Mesenchymal stem cell (in vitro differentiated cells and primary cell): ENCODE measurements around the gene SPINT2.
"Not testable (repeated sequence)": the region's sequence is repeated elsewhere in the genome, so short reads cannot be mapped to it uniquely, and the experiment has no call there.

Source experiments
- DNase-seq: peaks from one replicate; pipeline ENCODE4 v3.0.0-alpha.2; 2013
- H2AFZ ChIP-seq: one replicate; pipeline ENCODE4 v1.6.1; 2013; ENCODE audit warnings: low read depth, mild to moderate bottlenecking, control low read depth, inconsistent platforms, low read length, moderate library complexity
- H2AK5ac ChIP-seq: 2 replicates; pipeline ENCODE4 v1.6.1; 2013; ENCODE audit warnings: low read length, moderate library complexity, mild to moderate bottlenecking, inconsistent platforms; ENCODE audit not compliant: severe bottlenecking
- H2BK120ac ChIP-seq: one replicate; pipeline ENCODE4 v1.6.1; 2013; ENCODE audit warnings: low read depth, mild to moderate bottlenecking, inconsistent platforms, low read length, moderate library complexity
- H2BK12ac ChIP-seq, 2 experiments: one replicate each; pipeline ENCODE4 v1.6.1; 2013; ENCODE audit warnings: inconsistent platforms in 2 of 2, low read length in 2 of 2, mild to moderate bottlenecking in 2 of 2, moderate library complexity in 2 of 2, control low read depth in 1 of 2
- H2BK15ac ChIP-seq: one replicate; pipeline ENCODE4 v1.6.1; 2013; ENCODE audit warnings: mild to moderate bottlenecking, low read depth, inconsistent platforms; ENCODE audit not compliant: poor library complexity, severe bottlenecking
- H2BK5ac ChIP-seq: 2 replicates; pipeline ENCODE4 v1.6.1; 2013; ENCODE audit warnings: low read depth, mild to moderate bottlenecking, low read length, control low read depth, inconsistent platforms; ENCODE audit not compliant: poor library complexity, severe bottlenecking
- H3K14ac ChIP-seq, 2 experiments: one replicate each; pipeline ENCODE4 v1.6.1; 2013; ENCODE audit warnings: inconsistent platforms in 2 of 2, low read length in 2 of 2, control low read depth in 1 of 2, mild to moderate bottlenecking in 1 of 2, moderate library complexity in 1 of 2
- H3K18ac ChIP-seq, 2 experiments: one replicate each; pipeline ENCODE4 v1.6.1; 2013; ENCODE audit warnings: inconsistent platforms in 2 of 2, low read length in 2 of 2, control low read depth in 1 of 2, low read depth in 1 of 2, mild to moderate bottlenecking in 1 of 2
- H3K23ac ChIP-seq, 2 experiments: one replicate each; pipeline ENCODE4 v1.6.1; 2013; ENCODE audit warnings: inconsistent platforms in 2 of 2, low read length in 2 of 2, mild to moderate bottlenecking in 2 of 2, moderate library complexity in 2 of 2, control low read depth in 1 of 2
- H3K27ac ChIP-seq: 2 replicates; pipeline ENCODE4 v1.5.1; 2013; ENCODE audit warnings: mild to moderate bottlenecking, moderate library complexity, low read length, control low read depth, inconsistent platforms; ENCODE audit not compliant: poor library complexity, severe bottlenecking
- H3K27me3 ChIP-seq, 2 experiments: 2 replicates each; pipeline versions ENCODE4 v1.6.1 to v1.7.0; 2013; ENCODE audit warnings: low read length in 2 of 2, mild to moderate bottlenecking in 2 of 2, moderate library complexity in 2 of 2, control low read depth in 1 of 2, inconsistent platforms in 1 of 2; ENCODE audit not compliant: control insufficient read depth in 1 of 2, insufficient read depth in 1 of 2
- H3K36me3 ChIP-seq, 2 experiments: 2 replicates each; pipeline versions ENCODE4 v1.6.1 to v1.7.0; 2013; ENCODE audit warnings: low read length in 2 of 2, control low read depth in 1 of 2, inconsistent platforms in 1 of 2, low read depth in 1 of 2, mild to moderate bottlenecking in 1 of 2; ENCODE audit not compliant: insufficient read depth in 2 of 2, control insufficient read depth in 1 of 2
- H3K4ac ChIP-seq, 2 experiments: one replicate each; pipeline ENCODE4 v1.6.1; 2013; ENCODE audit warnings: inconsistent platforms in 2 of 2, low read length in 2 of 2, mild to moderate bottlenecking in 2 of 2, moderate library complexity in 2 of 2, control low read depth in 1 of 2, low read depth in 1 of 2
- H3K4me1 ChIP-seq: 2 replicates; pipeline ENCODE4 v1.6.1; 2013; ENCODE audit warnings: low read depth, low read length, control low read depth; ENCODE audit not compliant: control insufficient read depth, insufficient read depth
- H3K4me2 ChIP-seq: 2 replicates; pipeline ENCODE4 v1.6.1; 2013; ENCODE audit warnings: low read length, mild to moderate bottlenecking, inconsistent platforms; ENCODE audit not compliant: poor library complexity, severe bottlenecking
- H3K4me3 ChIP-seq, 2 experiments: 2 replicates each; pipeline versions ENCODE4 v1.5.1 to v1.7.0; 2013; ENCODE audit warnings: low read length in 2 of 2, mild to moderate bottlenecking in 2 of 2, control low read depth in 1 of 2, low read depth in 1 of 2; ENCODE audit not compliant: insufficient read depth in 1 of 2
- H3K79me1 ChIP-seq: replicated peaks from 2 replicates; pipeline ENCODE4 v1.6.1; 2013; ENCODE audit warnings: mild to moderate bottlenecking, control low read depth, low read length, inconsistent platforms; ENCODE audit not compliant: poor library complexity, severe bottlenecking
- H3K9ac ChIP-seq: 2 replicates; pipeline ENCODE4 v1.7.0; 2013; ENCODE audit warnings: mild to moderate bottlenecking, low read length, moderate library complexity
- H3K9me3 ChIP-seq: 2 replicates; pipeline ENCODE4 v1.7.0; 2013; ENCODE audit warnings: mild to moderate bottlenecking, low read length; ENCODE audit not compliant: control insufficient read depth
- H4K8ac ChIP-seq: one replicate; pipeline ENCODE4 v1.6.1; 2013; ENCODE audit warnings: inconsistent platforms, mild to moderate bottlenecking, low read length, moderate library complexity
- H4K91ac ChIP-seq: one replicate; pipeline ENCODE4 v1.6.1; 2013; ENCODE audit warnings: mild to moderate bottlenecking, low read length, inconsistent platforms
- WGBS: methylation state at CpG from one replicate; pipeline ENCODE4 v1.1.7; 2013; ENCODE audit warnings: mixed read lengths; 5-methylcytosine and 5-hydroxymethylcytosine counted together

SPINT2 gene

DNA sequence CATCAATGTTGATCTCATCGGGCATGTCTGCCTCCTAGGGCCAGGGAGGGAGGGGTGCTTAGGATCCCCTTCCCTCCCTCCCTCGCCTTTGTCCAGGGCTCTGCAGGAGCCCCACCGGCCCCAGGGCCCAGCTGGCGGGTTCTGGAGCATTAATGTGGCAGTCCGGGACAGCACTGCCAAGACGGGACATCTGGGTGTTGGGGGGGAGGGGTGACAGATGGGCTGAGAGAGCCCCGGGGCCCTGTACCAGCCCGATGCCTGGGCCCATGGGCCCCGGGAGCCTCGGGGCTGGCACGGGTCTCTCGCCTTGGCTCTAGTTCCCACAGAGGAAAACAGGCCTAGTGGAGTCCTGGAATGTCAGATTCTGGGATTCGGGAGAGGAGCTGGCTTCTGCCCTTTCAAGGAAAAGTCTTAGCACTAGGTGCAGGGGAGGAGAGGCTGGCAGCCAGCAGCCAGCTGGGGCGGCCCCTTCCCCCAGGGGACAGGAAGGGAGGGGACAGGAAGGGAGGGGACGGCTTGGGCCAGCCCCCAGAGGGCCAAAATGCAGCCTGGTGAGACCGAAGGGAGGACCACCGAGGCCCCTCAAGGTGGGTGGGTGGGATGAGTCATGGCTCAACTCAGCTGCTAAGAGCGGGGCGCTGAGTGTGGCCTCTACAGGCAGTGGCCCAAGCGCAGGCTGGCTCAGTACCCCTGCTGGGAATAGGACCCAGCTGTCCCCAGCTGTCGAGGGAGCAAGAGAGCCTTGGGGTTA lies 11.3 kb upstream of the SPINT2 start:
- Histone ChIP-seq H2BK5ac (no peak overlapping the region), H3K18ac (peak overlapping the region; percentile 16 to 61), H3K36me3 (no peaks in the 10 kb centered on the region), H2AFZ (peak overlapping the region; percentile 10), H3K4me3 (no peak overlapping the region), H3K23ac (peak overlapping the region in 1 of 2 experiments; percentile 63), H3K4me1 (peaks cover 41% of the 10 kb centered on the region), H4K91ac (peak overlapping the region; percentile 73), H2BK12ac (peak overlapping the region; percentile 28 to 51), H2BK120ac (peak overlapping the region; percentile 42), H3K79me1 (no peaks in the 10 kb centered on the region), H3K4ac (peak overlapping the region in 1 of 2 experiments; percentile 38), H3K27ac (no peak overlapping the region), H3K9me3 (no peaks in the 10 kb centered on the region), H3K14ac (peak overlapping the region in 1 of 2 experiments; percentile 18), H2BK15ac (peak overlapping the region; percentile 96), H3K4me2 (peak overlapping the region; percentile 17), H2AK5ac (peak overlapping the region; percentile 8), H4K8ac (peak overlapping the region; percentile 67), H3K27me3 (peaks cover 3 to 38% of the 10 kb centered on the region in 2 experiments), H3K9ac (no peak overlapping the region)
- peak; percentile 51 for DNase-seq
- 41% methylated on average over 21 of the region's 21 CpGs for WGBS

DNA sequence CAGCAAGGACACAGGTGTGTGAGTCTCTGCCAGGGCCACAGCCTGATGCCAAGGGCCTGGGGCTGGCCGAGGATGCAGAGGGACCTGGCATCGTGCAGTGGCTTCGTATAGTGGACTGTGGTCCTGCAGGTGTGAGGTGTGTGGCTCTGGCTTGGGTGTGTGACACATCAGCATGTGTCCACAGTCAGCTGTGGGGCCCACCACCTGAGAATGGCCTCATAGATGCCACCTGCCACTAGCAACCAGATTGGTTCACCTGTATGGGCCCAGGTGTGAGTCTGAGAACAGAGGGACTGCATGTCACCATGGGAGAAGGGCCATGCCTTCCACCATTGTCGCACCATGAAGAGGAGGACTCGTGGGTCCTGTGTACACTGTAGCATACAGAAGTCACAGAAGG lies 10.6 kb upstream of the SPINT2 start:
- WGBS, result 95% methylated on average over 5 of the region's 5 CpGs
- H2BK120ac ChIP-seq, result no peak overlapping the region
- no peak overlapping the region for H2BK15ac ChIP-seq
- no peak for DNase-seq
- H3K4me3 ChIP-seq, result no peak overlapping the region
- H3K79me1 ChIP-seq, result no peaks in the 10 kb centered on the region
- H3K9me3 ChIP-seq, result no peaks in the 10 kb centered on the region
- peak overlapping the region; percentile 14 to 89 for H2BK12ac ChIP-seq
- H4K91ac ChIP-seq, result peak overlapping the region; percentile 73
- H3K27me3 ChIP-seq, result peaks cover 3 to 38% of the 10 kb centered on the region in 2 experiments
- no peak overlapping the region for H3K27ac ChIP-seq
- H3K14ac ChIP-seq, result peak overlapping the region in 1 of 2 experiments; percentile 44
- H3K4me1 ChIP-seq, result peaks cover 41% of the 10 kb centered on the region
- H3K4ac ChIP-seq, result peak overlapping the region in 1 of 2 experiments; percentile 41
- H2AK5ac ChIP-seq, result peak overlapping the region; percentile 8
- H4K8ac ChIP-seq, result peak overlapping the region; percentile 67
- no peak overlapping the region for H3K23ac ChIP-seq
- no peak overlapping the region for H2AFZ ChIP-seq
- H3K4me2 ChIP-seq, result no peak overlapping the region
- no peaks in the 10 kb centered on the region for H3K36me3 ChIP-seq
- no peak overlapping the region for H2BK5ac ChIP-seq
- H3K18ac ChIP-seq, result peak overlapping the region; percentile 16 to 61
- no peak overlapping the region for H3K9ac ChIP-seq

DNA sequence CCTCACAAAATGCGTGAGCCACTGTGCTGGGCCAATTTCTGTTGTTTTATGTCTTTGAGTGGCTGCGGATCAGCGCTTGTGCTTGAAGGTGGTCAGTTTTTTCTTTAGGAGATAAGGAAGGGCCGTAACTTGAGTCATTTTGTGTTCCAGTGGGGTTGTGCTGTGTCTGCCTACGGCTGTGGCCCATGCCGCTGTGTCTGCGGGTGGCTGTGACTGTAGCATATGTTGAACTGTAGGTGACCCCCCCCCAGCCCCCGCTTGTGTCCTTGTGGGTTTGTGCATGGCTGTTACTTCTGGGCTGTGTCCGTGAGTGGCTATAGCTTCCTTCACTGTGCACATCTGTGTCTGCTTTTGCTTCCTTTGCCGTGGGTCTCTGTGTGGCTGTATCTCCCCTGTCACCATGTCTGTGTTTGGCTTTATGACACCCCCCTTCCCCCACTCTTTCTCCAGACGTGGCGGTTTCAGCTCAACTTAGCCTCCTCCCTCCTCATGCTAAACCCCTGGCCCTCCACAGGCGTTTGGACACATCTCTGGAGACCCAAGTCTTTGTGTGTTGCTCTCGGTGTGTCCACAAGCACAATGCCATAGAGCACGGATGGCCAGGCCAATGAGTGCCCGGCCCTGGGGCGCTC lies 8.9 kb upstream of the SPINT2 start:
- H4K91ac ChIP-seq, result no peak overlapping the region
- peak overlapping the region; percentile 67 for H3K4me2 ChIP-seq
- peak overlapping the region in 1 of 2 experiments; percentile 70 for H3K18ac ChIP-seq
- H2BK120ac ChIP-seq, result no peak overlapping the region
- peak; percentile 47 for DNase-seq
- H3K27ac ChIP-seq, result no peak overlapping the region
- no peaks in the 10 kb centered on the region for H3K79me1 ChIP-seq
- no peak overlapping the region for H2BK15ac ChIP-seq
- no peak overlapping the region for H3K23ac ChIP-seq
- no peak overlapping the region for H2BK5ac ChIP-seq
- H3K27me3 ChIP-seq, result peaks cover 3 to 38% of the 10 kb centered on the region in 2 experiments
- H3K4ac ChIP-seq, result peak overlapping the region in 1 of 2 experiments; percentile 2
- H4K8ac ChIP-seq, result peak overlapping the region; percentile 66
- 38% methylated on average over 17 of the region's 17 CpGs for WGBS
- H3K14ac ChIP-seq, result no peak overlapping the region
- H3K4me3 ChIP-seq, result peak overlapping the region in 1 of 2 experiments; percentile 47
- H2AK5ac ChIP-seq, result no peak overlapping the region
- H3K4me1 ChIP-seq, result peaks cover 41% of the 10 kb centered on the region
- H3K9me3 ChIP-seq, result no peaks in the 10 kb centered on the region
- no peaks in the 10 kb centered on the region for H3K36me3 ChIP-seq
- peak overlapping the region in 1 of 2 experiments; percentile 0 for H2BK12ac ChIP-seq
- H3K9ac ChIP-seq, result no peak overlapping the region
- no peak overlapping the region for H2AFZ ChIP-seq

DNA sequence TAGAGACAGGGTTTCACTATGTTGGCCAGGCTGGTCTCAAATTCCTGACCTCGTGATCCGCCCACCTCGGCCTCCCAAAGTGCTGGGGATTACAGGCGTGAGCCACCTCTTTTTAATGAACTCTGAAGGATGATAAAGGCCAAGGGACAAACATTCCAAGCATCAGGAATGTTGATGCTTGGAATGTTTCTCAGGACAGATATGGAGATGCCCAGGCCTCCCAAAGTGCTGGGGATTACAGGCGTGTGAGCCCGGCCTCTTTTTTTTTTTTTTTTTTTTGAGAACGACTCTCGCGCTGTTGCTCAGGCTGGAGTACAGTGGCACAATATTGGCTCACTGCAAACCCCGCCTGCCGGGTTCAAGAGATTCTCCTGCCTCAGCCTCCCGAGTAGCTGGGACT lies 2.4 kb upstream of the SPINT2 start:
- H3K23ac ChIP-seq, H4K91ac ChIP-seq, H3K4me3 ChIP-seq, H3K27ac ChIP-seq, H3K9me3 ChIP-seq, H2BK120ac ChIP-seq, H2BK5ac ChIP-seq, H2AFZ ChIP-seq, H3K79me1 ChIP-seq, H3K4ac ChIP-seq, H3K9ac ChIP-seq, DNase-seq, H3K36me3 ChIP-seq, H2AK5ac ChIP-seq, H3K18ac ChIP-seq, H2BK15ac ChIP-seq, H2BK12ac ChIP-seq, H3K4me2 ChIP-seq, H3K14ac ChIP-seq, H4K8ac ChIP-seq: not testable (repeated sequence)
- 90% methylated on average over 11 of the region's 12 CpGs for WGBS
- H3K4me1 ChIP-seq, result peaks cover 30% of the 10 kb centered on the region
- peaks cover 0 to 30% of the 10 kb centered on the region in 2 experiments for H3K27me3 ChIP-seq
